IMR-90 (cell line): Measurements from ENCODE around the gene CANT1.

ENCODE experiments used
- BHLHE40 ChIP-seq: fragments of 150-350 bp; IDR thresholded peaks from 2 replicates; pipeline ENCODE4 v1.6.1; 2016; ENCODE audit warnings: mild to moderate bottlenecking, low read depth, low read length
- CEBPB ChIP-seq: IDR thresholded peaks from 2 replicates; pipeline ENCODE4 v1.6.1; 2012; ENCODE audit warnings: low read depth, low read length, improper control_type of control experiment
- CTCF ChIP-seq: conservative IDR thresholded peaks from 2 replicates; pipeline ENCODE4 v1.5.1; 2012; ENCODE audit warnings: mild to moderate bottlenecking, low read depth, low read length, improper control_type of control experiment
- MAZ ChIP-seq: IDR thresholded peaks from 2 replicates; pipeline ENCODE4 v1.6.1; 2012; ENCODE audit warnings: low read depth, mild to moderate bottlenecking, low read length, improper control_type of control experiment, moderate library complexity, borderline replicate concordance
- POLR2A ChIP-seq: IDR thresholded peaks from 2 replicates; pipeline ENCODE4 v1.6.1; 2012; ENCODE audit warnings: mild to moderate bottlenecking, low read depth, low read length
- RAD21 ChIP-seq: IDR thresholded peaks from 2 replicates; pipeline ENCODE4 v1.6.1; 2012; ENCODE audit warnings: low read length, improper control_type of control experiment
- RFX5 ChIP-seq: IDR thresholded peaks from 2 replicates; pipeline ENCODE4 v1.8.0; 2012; ENCODE audit warnings: low read depth, mild to moderate bottlenecking, low read length, moderate library complexity

GRCh38 chr17:78997231-78997741, 12.3 kb downstream of the CANT1 start:
- TF ChIP-seq CTCF (no peak), RFX5 (no peak), POLR2A (no peak), CEBPB (no peak), BHLHE40 (no peak), RAD21 (no peak), MAZ (no peak)
